ENCODE results near the gene ZNF835. TPM values are rescaled to one million over a fixed set of nuclear protein-coding genes. Genes with fewer than 3 reads are reported as not detected.

Gene ZNF835
- 0.27 and 1.0 TPM in 2 replicates for polyA plus RNA-seq

GRCh38 chr19:56671613-56671994 lies at the start of gene ZNF835:
TSS of gene ZNF835 (minus strand) at chr19:56671757. CDS start at chr19:56665198, 6,559 bp downstream.

GRCh38 chr19:56642711-56643459 lies 28.7 kb downstream of the ZNF835 start, which contains the start of gene SMIM17:
TSS of gene SMIM17 (plus strand) at chr19:56643159. CDS start at chr19:56645668, 2,509 bp downstream.

Other genes with a start within 250 kb of the ZNF835 start
- gene ZNF667, start 194.4 kb downstream of the ZNF835 start, polyA plus RNA-seq: 15.0 and 15.1 TPM in 2 replicates
- 3.4 and 7.1 TPM in 2 replicates for gene ZNF471, start 163.9 kb downstream of the ZNF835 start, polyA plus RNA-seq
- gene ZFP28, start 132.8 kb downstream of the ZNF835 start, polyA plus RNA-seq: 7.7 and 11.7 TPM in 2 replicates
- 12.5 and 16.9 TPM in 2 replicates for gene ZNF470, start 104.3 kb downstream of the ZNF835 start, polyA plus RNA-seq
- gene ZNF71, start 76.5 kb downstream of the ZNF835 start, polyA plus RNA-seq: 0.07 and 0.47 TPM in 2 replicates
- gene SMIM17, start 28.6 kb downstream of the ZNF835 start, polyA plus RNA-seq: 3.7 TPM in 1 of 2 replicates, not detected in the other
- 78.4 and 112 TPM in 2 replicates for gene PEG3, start 169.0 kb upstream of the ZNF835 start, polyA plus RNA-seq
- 0.14 and 2.4 TPM in 2 replicates for gene ZIM2, start 169.0 kb upstream of the ZNF835 start, polyA plus RNA-seq